ENCODE results near the gene TMEM59. TPM values are rescaled to one million over a fixed set of nuclear protein-coding genes. Genes with fewer than 3 reads are reported as not detected.
"Not testable (repeated sequence)": the region's sequence is repeated elsewhere in the genome, so short reads cannot be mapped to it uniquely, and the experiment has no call there.

The TMEM59 gene
- total RNA-seq, 1 donor: 237 TPM

GRCh38 chr1:54053745-54054437 lies 887 bp upstream of the TMEM59 start:
- peak overlapping the region; percentile 81 for H3K4me3 ChIP-seq (ENCODE audit: low read depth, low read length)
- peak; percentile 43 for DNase-seq (ENCODE audit: low read depth)
- no peak for TF ChIP-seq CTCF (IDR thresholded peaks at IDR 0.05; ENCODE audit: insufficient read depth, low read depth, low read length)

GRCh38 chr1:54052431-54052933 lies 522 bp downstream of the TMEM59 start:
- DNase-seq (ENCODE audit: low read depth): peak; percentile 68

GRCh38 chr1:54051933-54052430 lies 1.0 kb downstream of the TMEM59 start:
- peak overlapping the region; percentile 81 for H3K4me3 ChIP-seq (ENCODE audit: low read depth, low read length)
- peak; percentile 36 for DNase-seq (ENCODE audit: low read depth)
- TF ChIP-seq CTCF (IDR thresholded peaks at IDR 0.05; ENCODE audit: insufficient read depth, low read depth, low read length): no peak

More at GRCh38 chr1:54052431-54052933, 522 bp downstream of the TMEM59 start:
- H3K4me3 ChIP-seq (ENCODE audit: low read depth, low read length): peak overlapping the region; percentile 81
- TF ChIP-seq CTCF (IDR thresholded peaks at IDR 0.05; ENCODE audit: insufficient read depth, low read depth, low read length): no peak

- not testable (repeated sequence) for H3K4me3 ChIP-seq (ENCODE audit: low read depth, low read length); DNase-seq (ENCODE audit: low read depth)
Observed at GRCh38 chr1:54050435-54050834, 2.6 kb downstream of the TMEM59 start.

GRCh38 chr1:54047384-54048305 lies 5.4 kb downstream of the TMEM59 start:
- H3K4me3 ChIP-seq (ENCODE audit: low read depth, low read length): no peak overlapping the region
- no peak for TF ChIP-seq CTCF (IDR thresholded peaks at IDR 0.05; ENCODE audit: insufficient read depth, low read depth, low read length)
- DNase-seq (ENCODE audit: low read depth): peak; percentile 59

GRCh38 chr1:54046671-54047383 lies 6.2 kb downstream of the TMEM59 start:
- no peak overlapping the region for H3K4me3 ChIP-seq (ENCODE audit: low read depth, low read length)
- DNase-seq (ENCODE audit: low read depth): no peak
- TF ChIP-seq CTCF (IDR thresholded peaks at IDR 0.05; ENCODE audit: insufficient read depth, low read depth, low read length): no peak

Data from fibroblast of villous mesenchyme (primary cell).